Small intestine (tissue), 7 donors: Measurements from ENCODE around the gene LMX1B. TPM values are rescaled to one million over a fixed set of nuclear protein-coding genes. Genes with fewer than 3 reads are reported as not detected.

Experiments
- DNase-seq, 2 donors: peaks; one replicate each; pipeline versions ENCODE4 v3.0.0 to v3.0.0-alpha.2; 2013
- FAIRE-seq: peaks from 2 replicates; lab custom pipeline; 2012; peaks lifted over from hg19 to GRCh38; lab: Jason Lieb, UNC
- H3K27ac ChIP-seq, 3 donors: one replicate each; pipeline ENCODE4 v1.5.1; 2013; ENCODE audit warnings: low read length in 2 of 3, mild to moderate bottlenecking in 2 of 3, control low read depth in 1 of 3, inconsistent platforms in 1 of 3, low read depth in 1 of 3, moderate library complexity in 1 of 3
- H3K27me3 ChIP-seq, 3 donors: one replicate each; pipeline ENCODE4 v1.6.1; 2013; ENCODE audit warnings: low read length in 3 of 3, inconsistent platforms in 1 of 3; ENCODE audit not compliant: control insufficient read depth in 3 of 3, insufficient read depth in 3 of 3
- H3K36me3 ChIP-seq, 3 donors: one replicate each; pipeline ENCODE4 v1.6.1; 2013; ENCODE audit warnings: low read length in 3 of 3, inconsistent platforms in 1 of 3, low read depth in 1 of 3, mild to moderate bottlenecking in 1 of 3, moderate library complexity in 1 of 3; ENCODE audit not compliant: control insufficient read depth in 3 of 3, insufficient read depth in 2 of 3
- H3K4me1 ChIP-seq, 3 donors: one replicate each; pipeline ENCODE4 v1.6.1; 2013; ENCODE audit warnings: low read length in 2 of 3, inconsistent platforms in 1 of 3, low read depth in 1 of 3, mild to moderate bottlenecking in 1 of 3, moderate library complexity in 1 of 3; ENCODE audit not compliant: control insufficient read depth in 3 of 3, insufficient read depth in 2 of 3
- H3K4me3 ChIP-seq, 3 donors: one replicate each; pipeline ENCODE4 v1.5.1; 2013; ENCODE audit warnings: low read length in 3 of 3, control low read depth in 1 of 3, inconsistent platforms in 1 of 3, low read depth in 1 of 3, mild to moderate bottlenecking in 1 of 3, moderate library complexity in 1 of 3
- H3K9me3 ChIP-seq, 2 donors: one replicate each; pipeline ENCODE4 v1.6.1; 2013; ENCODE audit warnings: low read depth in 1 of 2, low read length in 1 of 2; ENCODE audit not compliant: control insufficient read depth in 2 of 2, insufficient read depth in 1 of 2
- WGBS, 3 donors: extraction: QIAGEN DNeasy Blood & Tissue Kit; methylation state at CpG; one replicate each; pipeline ENCODE4 v1.1.7; 2013; 5-methylcytosine and 5-hydroxymethylcytosine counted together
- polyA plus RNA-seq, 4 donors: library from polyadenylated mRNA; stranded (reverse) in 3 of 4; unstranded in 1 of 4; fragments of 200-250 nt in 3 of 4; fragments of 120-200 nt in 1 of 4; gene quantifications; one replicate each; pipeline versions ENCODE4 v1.2.1 to v1.2.3, GENCODE V29; 2013
- donor health status: healthy with polysubstance abuse.
- donor health status: control.
- donor health status: control.
- donor health status: Bipolar disorder and iron deficiency.
- donor health status: healthy.

Gene LMX1B
- polyA plus RNA-seq, 4 donors = 0.13 to 0.75 TPM; not detected in 2

GRCh38 chr9:126692759-126693427 lies 79.2 kb downstream of the LMX1B start:
- Histone ChIP-seq H3K4me1 (no peaks in the 10 kb centered on the region), H3K4me3 (no peak overlapping the region), H3K27me3 (peaks cover 0 to 28% (median 3%) of the 10 kb centered on the region in 3 donors), H3K36me3 (no peaks in the 10 kb centered on the region), H3K27ac (no peak overlapping the region), H3K9me3 (no peaks in the 10 kb centered on the region)
- WGBS, 3 donors = 82 to 90% (median 90%) methylated on average over 27 to 32 of the region's 32 CpGs
- FAIRE-seq = no peak
- DNase-seq = no peak

- Histone ChIP-seq H3K27ac (no peak overlapping the region), H3K4me3 (no peak overlapping the region), H3K9me3 (no peaks in the 10 kb centered on the region), H3K4me1 (no peaks in the 10 kb centered on the region), H3K27me3 (peaks cover 0 to 24% (median 3%) of the 10 kb centered on the region in 3 donors), H3K36me3 (no peaks in the 10 kb centered on the region)
- FAIRE-seq (no peak), DNase-seq (no peak)
- WGBS, 3 donors = 81 to 91% (median 86%) methylated on average over 15 to 20 of the region's 20 CpGs
Observed at GRCh38 chr9:126693428-126693944, 79.8 kb downstream of the LMX1B start.

GRCh38 chr9:126694206-126695081 lies 80.7 kb downstream of the LMX1B start:
- Histone ChIP-seq H3K9me3 (no peaks in the 10 kb centered on the region), H3K4me3 (no peak overlapping the region), H3K36me3 (no peaks in the 10 kb centered on the region), H3K27ac (no peak overlapping the region), H3K4me1 (no peaks in the 10 kb centered on the region), H3K27me3 (peaks cover 0 to 18% (median 3%) of the 10 kb centered on the region in 3 donors)
- FAIRE-seq (no peak), DNase-seq (no peak)
- 45 to 68% (median 46%) methylated on average over 9 to 11 of the region's 11 CpGs for WGBS, 3 donors

GRCh38 chr9:126695186-126695585 lies 81.5 kb downstream of the LMX1B start:
- WGBS, 3 donors = 68 to 82% (median 79%) methylated on average over 14 of the region's 14 CpGs
- FAIRE-seq (no peak), DNase-seq (no peak)

GRCh38 chr9:126695701-126696400 lies 82.1 kb downstream of the LMX1B start:
- Histone ChIP-seq H3K9me3 (no peaks in the 10 kb centered on the region), H3K4me1 (no peaks in the 10 kb centered on the region), H3K27me3 (peaks cover 0 to 11% (median 3%) of the 10 kb centered on the region in 3 donors), H3K4me3 (no peak overlapping the region), H3K27ac (no peak overlapping the region), H3K36me3 (no peaks in the 10 kb centered on the region)
- FAIRE-seq = no peak
- WGBS, 3 donors = 77 to 85% (median 79%) methylated on average over 17 to 22 of the region's 22 CpGs
- DNase-seq = no peak

More at GRCh38 chr9:126695186-126695585, 81.5 kb downstream of the LMX1B start:
- H3K9me3 ChIP-seq = no peaks in the 10 kb centered on the region
- no peak overlapping the region for H3K4me3 ChIP-seq
- H3K4me1 ChIP-seq = no peaks in the 10 kb centered on the region
- no peaks in the 10 kb centered on the region for H3K36me3 ChIP-seq
- H3K27ac ChIP-seq = no peak overlapping the region
- peaks cover 0 to 13% (median 3%) of the 10 kb centered on the region in 3 donors for H3K27me3 ChIP-seq

- Histone ChIP-seq H3K4me1 (no peaks in the 10 kb centered on the region), H3K27ac (no peak overlapping the region), H3K4me3 (no peak overlapping the region), H3K27me3 (peaks cover 2 to 15% (median 3%) of the 10 kb centered on the region in 3 donors), H3K9me3 (no peaks in the 10 kb centered on the region), H3K36me3 (no peaks in the 10 kb centered on the region)
- DNase-seq (no peak), FAIRE-seq (no peak)
- WGBS, 3 donors = 81 to 84% (median 83%) methylated on average over 27 of the region's 27 CpGs
Observed at GRCh38 chr9:126696401-126697145, 82.8 kb downstream of the LMX1B start.

GRCh38 chr9:126697330-126697729 lies 83.6 kb downstream of the LMX1B start:
- H3K27me3 ChIP-seq = peaks cover 5 to 21% (median 9%) of the 10 kb centered on the region in 3 donors
- H3K9me3 ChIP-seq = no peaks in the 10 kb centered on the region
- H3K4me3 ChIP-seq = no peak overlapping the region
- no peaks in the 10 kb centered on the region for H3K4me1 ChIP-seq
- no peak overlapping the region for H3K27ac ChIP-seq
- WGBS, 3 donors = 53 to 83% (median 56%) methylated on average over 3 of the region's 3 CpGs
- FAIRE-seq = no peak
- DNase-seq = no peak
- H3K36me3 ChIP-seq = no peaks in the 10 kb centered on the region
